NT2/D1 (cell line): ENCODE data around the gene XNDC1N.
"Not testable (repeated sequence)": the region's sequence is repeated elsewhere in the genome, so short reads cannot be mapped to it uniquely, and the experiment has no call there.

ENCODE experiments used
- DNase-seq: peaks from one replicate; pipeline ENCODE4 v3.0.0-alpha.2; 2011; ENCODE audit warnings: low read depth, low spot score
- H3K27me3 ChIP-seq: 2 replicates; pipeline ENCODE4 v1.6.0; 2011; ENCODE audit warnings: mild to moderate bottlenecking; ENCODE audit not compliant: insufficient read length, insufficient read depth
- H3K36me3 ChIP-seq: 2 replicates; pipeline ENCODE4 v1.6.1; 2011; ENCODE audit warnings: mild to moderate bottlenecking, low read length, mixed read lengths; ENCODE audit not compliant: insufficient read depth, insufficient read length
- H3K4me1 ChIP-seq: 2 replicates; pipeline ENCODE4 v1.5.1; 2011; ENCODE audit not compliant: insufficient read depth, insufficient read length
- H3K4me3 ChIP-seq: 2 replicates; pipeline ENCODE4 v1.5.1; 2011; ENCODE audit warnings: low read depth; ENCODE audit not compliant: insufficient read length
- H3K9ac ChIP-seq: 2 replicates; pipeline ENCODE4 v1.6.0; 2011; ENCODE audit warnings: low read depth; ENCODE audit not compliant: insufficient read length
- H3K9me3 ChIP-seq: 2 replicates; pipeline ENCODE4 v1.5.1; 2011; ENCODE audit warnings: mild to moderate bottlenecking, low read length; ENCODE audit not compliant: insufficient read depth
- SUZ12 ChIP-seq: IDR thresholded peaks from 2 replicates; pipeline ENCODE4 v1.6.1; 2011; ENCODE audit not compliant: insufficient read length, insufficient read depth; ENCODE audit errors: extremely low read depth
- YY1 ChIP-seq: IDR thresholded peaks from 2 replicates; pipeline ENCODE4 v1.6.1; 2011; ENCODE audit not compliant: insufficient read length, insufficient read depth
- ZNF274 ChIP-seq: IDR thresholded peaks from 2 replicates; pipeline ENCODE4 v1.6.1; 2011; ENCODE audit warnings: mild to moderate bottlenecking, low read depth, low read length

The XNDC1N gene

GRCh38 chr11:71910775-71911174 lies 17.6 kb downstream of the XNDC1N start:
- not testable (repeated sequence) for H3K9me3 ChIP-seq, H3K4me1 ChIP-seq, H3K9ac ChIP-seq, H3K27me3 ChIP-seq, DNase-seq, H3K4me3 ChIP-seq
- peaks cover 23% of the 10 kb centered on the region for H3K36me3 ChIP-seq

GRCh38 chr11:71908218-71908617 lies 20.2 kb downstream of the XNDC1N start:
- no peaks in the 10 kb centered on the region for H3K4me1 ChIP-seq
- H3K36me3 ChIP-seq: peaks cover 10% of the 10 kb centered on the region
- H3K27me3 ChIP-seq: no peaks in the 10 kb centered on the region
- TF ChIP-seq YY1: no peak
- no peak for TF ChIP-seq ZNF274
- TF ChIP-seq SUZ12: no peak
- DNase-seq: no peak
- no peak overlapping the region for H3K9ac ChIP-seq
- H3K4me3 ChIP-seq: no peak overlapping the region
- H3K9me3 ChIP-seq: no peaks in the 10 kb centered on the region

GRCh38 chr11:71901137-71901536 lies 27.3 kb downstream of the XNDC1N start:
- H3K27me3 ChIP-seq, H3K4me3 ChIP-seq, DNase-seq, H3K4me1 ChIP-seq, H3K9ac ChIP-seq, H3K9me3 ChIP-seq, H3K36me3 ChIP-seq: not testable (repeated sequence)

GRCh38 chr11:71895961-71896360 lies 32.4 kb downstream of the XNDC1N start:
- no peak overlapping the region for H3K9ac ChIP-seq
- H3K4me3 ChIP-seq: no peak overlapping the region
- no peaks in the 10 kb centered on the region for H3K36me3 ChIP-seq
- TF ChIP-seq ZNF274 (no peak), SUZ12 (no peak), YY1 (no peak)
- no peaks in the 10 kb centered on the region for H3K27me3 ChIP-seq
- DNase-seq: no peak
- no peaks in the 10 kb centered on the region for H3K4me1 ChIP-seq
- no peaks in the 10 kb centered on the region for H3K9me3 ChIP-seq

GRCh38 chr11:71889181-71889872 lies 39.1 kb downstream of the XNDC1N start:
- not testable (repeated sequence) for DNase-seq, H3K27me3 ChIP-seq, H3K9ac ChIP-seq, H3K4me1 ChIP-seq, H3K36me3 ChIP-seq, H3K9me3 ChIP-seq, H3K4me3 ChIP-seq

- H3K4me3 ChIP-seq, H3K4me1 ChIP-seq, H3K9ac ChIP-seq, H3K9me3 ChIP-seq, H3K27me3 ChIP-seq, DNase-seq, H3K36me3 ChIP-seq: not testable (repeated sequence)
Observed at GRCh38 chr11:71888335-71889010, 39.9 kb downstream of the XNDC1N start.

GRCh38 chr11:71885806-71886205 lies 42.6 kb downstream of the XNDC1N start:
- not testable (repeated sequence) for H3K36me3 ChIP-seq, H3K4me3 ChIP-seq, H3K4me1 ChIP-seq, H3K9ac ChIP-seq, H3K27me3 ChIP-seq, DNase-seq, H3K9me3 ChIP-seq
